GM12878 (cell line): Measurements from ENCODE around the gene ZMYND11. TPM values are rescaled to one million over a fixed set of nuclear protein-coding genes. Genes with fewer than 3 reads are reported as not detected.

Source experiments
- ATF7 ChIP-seq: fragments of 450-650 bp; IDR thresholded peaks from 2 replicates; pipeline ENCODE4 v1.6.1; 2016; ENCODE audit warnings: low read depth, mild to moderate bottlenecking
- BCL3 ChIP-seq: IDR thresholded peaks from 2 replicates; pipeline ENCODE4 v1.6.1; 2011; ENCODE audit warnings: borderline replicate concordance, low read depth, mild to moderate bottlenecking, moderate library complexity, low read length; ENCODE audit not compliant: insufficient read depth, poor library complexity, severe bottlenecking
- CHD1 ChIP-seq: IDR thresholded peaks from 2 replicates; pipeline ENCODE4 v1.6.1; 2012; ENCODE audit warnings: low read depth, low read length, improper control_type of control experiment
- CHD4 ChIP-seq: fragments of 200-600 bp; sonication (generic); IDR thresholded peaks from 2 replicates; pipeline ENCODE4 v1.6.1; 2016; ENCODE audit warnings: mild to moderate bottlenecking
- CREB1 ChIP-seq: IDR thresholded peaks from 2 replicates; pipeline ENCODE4 v1.6.1; 2012; ENCODE audit warnings: low read depth, mild to moderate bottlenecking, inconsistent platforms
- GATAD2B ChIP-seq: fragments of 450-650 bp; conservative IDR thresholded peaks from 2 replicates; pipeline ENCODE4 v1.6.1; 2017; ENCODE audit warnings: low read depth, mild to moderate bottlenecking, moderate library complexity
- HSF1 ChIP-seq: fragments of 150-350 bp; IDR thresholded peaks from 2 replicates; pipeline ENCODE4 v1.6.1; 2014; ENCODE audit warnings: mild to moderate bottlenecking, low read depth, low read length
- JUND ChIP-seq: IDR thresholded peaks from 2 replicates; pipeline ENCODE4 v1.6.1; 2012; ENCODE audit warnings: low read depth, mild to moderate bottlenecking, low read length, improper control_type of control experiment, moderate library complexity
- MTA3 ChIP-seq: IDR thresholded peaks from 2 replicates; pipeline ENCODE4 v1.6.1; 2012; ENCODE audit warnings: low read length, inconsistent platforms, borderline replicate concordance
- RCOR1 ChIP-seq: conservative IDR thresholded peaks from 2 replicates; pipeline ENCODE4 v1.6.1; 2012; ENCODE audit warnings: low read depth, low read length, improper control_type of control experiment
- RELB ChIP-seq: fragments of 450-650 bp; IDR thresholded peaks from 2 replicates; pipeline ENCODE4 v1.6.1; 2017; ENCODE audit warnings: low read depth, mild to moderate bottlenecking, moderate library complexity
- REST ChIP-seq: IDR thresholded peaks from 2 replicates; pipeline ENCODE4 v1.6.1; 2012; ENCODE audit warnings: mild to moderate bottlenecking, low read depth, low read length
- RUNX3 ChIP-seq: IDR thresholded peaks from 2 replicates; pipeline ENCODE4 v1.6.1; 2012; ENCODE audit warnings: low read length, inconsistent platforms
- SMAD1 ChIP-seq: fragments of 450-650 bp; IDR thresholded peaks from 2 replicates; pipeline ENCODE4 v1.6.1; 2018; ENCODE audit warnings: mild to moderate bottlenecking, low read depth; ENCODE audit not compliant: partially characterized antibody
- TCF12 ChIP-seq: IDR thresholded peaks from 2 replicates; pipeline ENCODE4 v1.6.1; 2011; ENCODE audit warnings: low read depth, mild to moderate bottlenecking, low read length
- ZBED1 ChIP-seq: IDR thresholded peaks from 2 replicates; pipeline ENCODE4 v1.6.1; 2016; ENCODE audit warnings: borderline replicate concordance
- polyA plus RNA-seq, 11 experiments: library from polyadenylated mRNA; depleted of rRNA in 4 of 11; unstranded in 6 of 11; stranded (reverse) in 5 of 11; fragments of >200 nt; fragmentation: Nextera tagmentation in 4 of 11; fragmentation: Illumina TruSeq in 1 of 11; extraction: Ambion mirVana in 4 of 11; extraction: Trizol in 1 of 11; gene quantifications; 1 replicate in 1 of 11; 2 replicates in 10 of 11; pipeline versions ENCODE4 v1.2.1 to v1.2.3, GENCODE V29; 2011 to 2016; ENCODE audit warnings: inconsistent platforms in 2 of 11, missing spikeins in 2 of 11, low read depth in 1 of 11
- total RNA-seq, 4 experiments: library from RNA; depleted of rRNA in 3 of 4; stranded (reverse); fragments of >200 nt in 3 of 4; fragmentation: Illumina TruSeq in 1 of 4; extraction: Trizol in 1 of 4; gene quantifications; 2 replicates each; pipeline versions ENCODE4 v1.2.1 to v1.2.3, GENCODE V29; 2013 to 2021
- TF ChIP-seq, protein P1 (sequence below): IDR thresholded peaks from 2 replicates; pipeline ENCODE4 v1.6.1; 2012; ENCODE audit warnings: low read depth, low read length, improper control_type of control experiment
- TF ChIP-seq, protein P2 (sequence below): IDR thresholded peaks from 2 replicates; pipeline ENCODE4 v1.6.1; 2012; ENCODE audit warnings: low read length, inconsistent platforms

The ZMYND11 gene
- total and polyA plus RNA-seq, 10 of the 15 experiments (the other 5 are each of a cell fraction or from before 2014, with no cell fraction given): 3.3 to 24.4 (median 13.1) TPM

- TF ChIP-seq REST: peak; percentile 82
- TF ChIP-seq ATF7: peak; percentile 62; the same call in 1 of the 2 replicates
- 0 out of 2 replicates have a peak, but pooled peaks have one; percentile 12 for TF ChIP-seq RELB
- TF ChIP-seq, protein P1, sequence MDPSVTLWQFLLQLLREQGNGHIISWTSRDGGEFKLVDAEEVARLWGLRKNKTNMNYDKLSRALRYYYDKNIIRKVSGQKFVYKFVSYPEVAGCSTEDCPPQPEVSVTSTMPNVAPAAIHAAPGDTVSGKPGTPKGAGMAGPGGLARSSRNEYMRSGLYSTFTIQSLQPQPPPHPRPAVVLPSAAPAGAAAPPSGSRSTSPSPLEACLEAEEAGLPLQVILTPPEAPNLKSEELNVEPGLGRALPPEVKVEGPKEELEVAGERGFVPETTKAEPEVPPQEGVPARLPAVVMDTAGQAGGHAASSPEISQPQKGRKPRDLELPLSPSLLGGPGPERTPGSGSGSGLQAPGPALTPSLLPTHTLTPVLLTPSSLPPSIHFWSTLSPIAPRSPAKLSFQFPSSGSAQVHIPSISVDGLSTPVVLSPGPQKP: no peak
- TF ChIP-seq CHD1: no peak
- peak; percentile 14; the same call in 1 of the 2 replicates for TF ChIP-seq TCF12
- TF ChIP-seq MTA3: peak; percentile 57; the same call in 1 of the 2 replicates
- TF ChIP-seq GATAD2B: no peak
- peak; percentile 67; the same call in 1 of the 2 replicates for TF ChIP-seq JUND
- TF ChIP-seq BCL3: peak; percentile 49
- TF ChIP-seq CREB1: 0 out of 2 replicates have a peak, but pooled peaks have one; percentile 26
- peak; percentile 88 for TF ChIP-seq RUNX3
- no peak for TF ChIP-seq CHD4
- no peak for TF ChIP-seq ZBED1
- 0 out of 2 replicates have a peak, but pooled peaks have one; percentile 48 for TF ChIP-seq RCOR1
- TF ChIP-seq SMAD1: no peak
- TF ChIP-seq HSF1: no peak
- TF ChIP-seq, protein P2, sequence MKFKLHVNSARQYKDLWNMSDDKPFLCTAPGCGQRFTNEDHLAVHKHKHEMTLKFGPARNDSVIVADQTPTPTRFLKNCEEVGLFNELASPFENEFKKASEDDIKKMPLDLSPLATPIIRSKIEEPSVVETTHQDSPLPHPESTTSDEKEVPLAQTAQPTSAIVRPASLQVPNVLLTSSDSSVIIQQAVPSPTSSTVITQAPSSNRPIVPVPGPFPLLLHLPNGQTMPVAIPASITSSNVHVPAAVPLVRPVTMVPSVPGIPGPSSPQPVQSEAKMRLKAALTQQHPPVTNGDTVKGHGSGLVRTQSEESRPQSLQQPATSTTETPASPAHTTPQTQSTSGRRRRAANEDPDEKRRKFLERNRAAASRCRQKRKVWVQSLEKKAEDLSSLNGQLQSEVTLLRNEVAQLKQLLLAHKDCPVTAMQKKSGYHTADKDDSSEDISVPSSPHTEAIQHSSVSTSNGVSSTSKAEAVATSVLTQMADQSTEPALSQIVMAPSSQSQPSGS: peak; percentile 22; the same call in 1 of the 2 replicates
Measured at GRCh38 chr10:283916-284356, 148.7 kb downstream of the ZMYND11 start (continued).
